ENCODE results near the gene DUS3L. TPM values are rescaled to one million over a fixed set of nuclear protein-coding genes. Genes with fewer than 3 reads are reported as not detected.
"Not testable (repeated sequence)": the region's sequence is repeated elsewhere in the genome, so short reads cannot be mapped to it uniquely, and the experiment has no call there.

Gene DUS3L
- total RNA-seq, 2 experiments from 2014 or later = 56.6 to 66.3 TPM

- H3K4me3 Mint-ChIP-seq; H3K36me3 Mint-ChIP-seq (ENCODE audit: low read depth); POLR2A ChIA-PET; H3K9me3 Mint-ChIP-seq (ENCODE audit: insufficient read depth); ATAC-seq; H3K27me3 Mint-ChIP-seq (ENCODE audit: low read depth); H3K27ac Mint-ChIP-seq; DNase-seq; CTCF ChIA-PET; H3K4me1 Mint-ChIP-seq (ENCODE audit: low read depth): not testable (repeated sequence)
Measured at GRCh38 chr19:5748920-5749319, 42.0 kb downstream of the DUS3L start.

- DNase-seq; H3K4me3 Mint-ChIP-seq; H3K36me3 Mint-ChIP-seq (ENCODE audit: low read depth); H3K27me3 Mint-ChIP-seq (ENCODE audit: low read depth); CTCF ChIA-PET; H3K4me1 Mint-ChIP-seq (ENCODE audit: low read depth); H3K27ac Mint-ChIP-seq; ATAC-seq; H3K9me3 Mint-ChIP-seq (ENCODE audit: insufficient read depth); POLR2A ChIA-PET: not testable (repeated sequence)
Measured at GRCh38 chr19:5744999-5745398, 46.0 kb downstream of the DUS3L start.

GRCh38 chr19:5743630-5744029 is 47.3 kb downstream of the DUS3L start:
- no peaks in the 10 kb centered on the region for H3K9me3 Mint-ChIP-seq (ENCODE audit: insufficient read depth)
- DNase-seq (no peak), ATAC-seq (no peak)
- POLR2A ChIA-PET = no interaction called here
- H3K4me3 Mint-ChIP-seq = no peak overlapping the region
- H3K27ac Mint-ChIP-seq = no peak overlapping the region
- H3K4me1 Mint-ChIP-seq (ENCODE audit: low read depth) = no peaks in the 10 kb centered on the region
- H3K27me3 Mint-ChIP-seq (ENCODE audit: low read depth) = peaks cover 4% of the 10 kb centered on the region
- CTCF ChIA-PET = no interaction called here
- no peaks in the 10 kb centered on the region for H3K36me3 Mint-ChIP-seq (ENCODE audit: low read depth)

GRCh38 chr19:5742051-5742450 is 48.9 kb downstream of the DUS3L start:
- POLR2A ChIA-PET = no interaction called here
- ATAC-seq = no peak
- no peaks in the 10 kb centered on the region for H3K9me3 Mint-ChIP-seq (ENCODE audit: insufficient read depth)

GRCh38 chr19:5738423-5738822 is 52.5 kb downstream of the DUS3L start:
- no peak for DNase-seq
- H3K36me3 Mint-ChIP-seq (ENCODE audit: low read depth) = no peaks in the 10 kb centered on the region
- H3K9me3 Mint-ChIP-seq (ENCODE audit: insufficient read depth) = no peaks in the 10 kb centered on the region
- no peaks in the 10 kb centered on the region for H3K4me1 Mint-ChIP-seq (ENCODE audit: low read depth)
- POLR2A ChIA-PET = no interaction called here
- H3K27me3 Mint-ChIP-seq (ENCODE audit: low read depth) = peaks cover 4% of the 10 kb centered on the region
- H3K4me3 Mint-ChIP-seq = no peak overlapping the region
- no peak overlapping the region for H3K27ac Mint-ChIP-seq
- no peak for ATAC-seq
- CTCF ChIA-PET = no interaction called here

More at GRCh38 chr19:5742051-5742450, 48.9 kb downstream of the DUS3L start:
- CTCF ChIA-PET = no interaction called here
- Mint-ChIP-seq H3K4me1 (ENCODE audit: low read depth) (no peaks in the 10 kb centered on the region), H3K4me3 (no peak overlapping the region), H3K27ac (no peak overlapping the region), H3K36me3 (ENCODE audit: low read depth) (no peaks in the 10 kb centered on the region), H3K27me3 (ENCODE audit: low read depth) (peaks cover 2% of the 10 kb centered on the region)
- DNase-seq = no peak

Other genes starting within 250 kb of the DUS3L start
- under 1 TPM; 0.26 to 0.68 TPM for gene TINCR, start 223.2 kb downstream of the DUS3L start, total RNA-seq
- 10 to 100 TPM; 84.2 to 96.6 TPM for gene SAFB2, start 168.4 kb downstream of the DUS3L start, total RNA-seq
- gene SAFB, start 168.1 kb downstream of the DUS3L start, total RNA-seq = 100 to 1,000 TPM; 116 to 134 TPM
- gene MICOS13, start 110.6 kb downstream of the DUS3L start, total RNA-seq = 10 to 100 TPM; 53.1 to 55.1 TPM
- gene HSD11B1L, start 110.1 kb downstream of the DUS3L start, total RNA-seq = 1 to 10 TPM; 2.0 to 2.1 TPM
- gene RPL36, start 100.9 kb downstream of the DUS3L start, total RNA-seq = 100 to 1,000 TPM; 926 to 951 TPM
- 100 to 1,000 TPM; 114 to 129 TPM for gene LONP1, start 71.0 kb downstream of the DUS3L start, total RNA-seq
- gene CATSPERD, start 70.5 kb downstream of the DUS3L start, total RNA-seq = not detected
- gene PRR22, start 6.4 kb downstream of the DUS3L start, total RNA-seq = 1 to 10 TPM; 5.7 to 6.0 TPM
- gene NRTN, start 13.9 kb upstream of the DUS3L start, total RNA-seq = not detected
- gene FUT6, start 48.5 kb upstream of the DUS3L start, total RNA-seq = under 1 TPM; 0.16 to 0.18 TPM
- not detected for gene FUT3, start 60.3 kb upstream of the DUS3L start, total RNA-seq
- gene FUT5, start 79.4 kb upstream of the DUS3L start, total RNA-seq = not detected
- 100 to 1,000 TPM; 225 to 228 TPM for gene NDUFA11, start 112.6 kb upstream of the DUS3L start, total RNA-seq
- 1 to 10 TPM; 6.2 to 6.8 TPM for gene VMAC, start 113.7 kb upstream of the DUS3L start, total RNA-seq
- gene CAPS, start 123.1 kb upstream of the DUS3L start, total RNA-seq = 10 to 100 TPM; 11.4 to 12.0 TPM
- 10 to 100 TPM; 82.2 to 93.6 TPM for gene RANBP3, start 187.0 kb upstream of the DUS3L start, total RNA-seq

Data from activated CD8-positive, alpha-beta T cell treated with anti-CD3 and anti-CD28 coated beads, Interleukin-2, amount 10 ng/mL, durations not matched to agents 7 days and 5 days (primary cell).